ENCODE data around the gene FAM228A. TPM values are rescaled to one million over a fixed set of nuclear protein-coding genes. Genes with fewer than 3 reads are reported as not detected.

Gene FAM228A
- total RNA-seq, 6 donors from 2014 or later: 0.17 to 3.1 (median 1.6) TPM

- ATAC-seq (ENCODE audit: low FRiP score in 2 of 2) (peak in 1 of 2 donors; percentile 40), DNase-seq (peak in 1 of 2 donors; percentile 39)
- H3K27ac ChIP-seq: no peak overlapping the region
- no peaks in the 10 kb centered on the region for H3K36me3 ChIP-seq
- no peaks in the 10 kb centered on the region for H3K9me3 ChIP-seq
- H3K4me1 ChIP-seq: no peaks in the 10 kb centered on the region
- H3K27me3 ChIP-seq: no peaks in the 10 kb centered on the region
- WGBS, 2 donors: 64 to 78% methylated on average over 17 of the region's 17 CpGs
- TF ChIP-seq POLR2AphosphoS5 (IDR thresholded peaks at IDR 0.05): no peak
- TF ChIP-seq EP300 (IDR thresholded peaks at IDR 0.05): no peak
- TF ChIP-seq POLR2A (IDR thresholded peaks at IDR 0.05): no peak
- TF ChIP-seq, protein P1, sequence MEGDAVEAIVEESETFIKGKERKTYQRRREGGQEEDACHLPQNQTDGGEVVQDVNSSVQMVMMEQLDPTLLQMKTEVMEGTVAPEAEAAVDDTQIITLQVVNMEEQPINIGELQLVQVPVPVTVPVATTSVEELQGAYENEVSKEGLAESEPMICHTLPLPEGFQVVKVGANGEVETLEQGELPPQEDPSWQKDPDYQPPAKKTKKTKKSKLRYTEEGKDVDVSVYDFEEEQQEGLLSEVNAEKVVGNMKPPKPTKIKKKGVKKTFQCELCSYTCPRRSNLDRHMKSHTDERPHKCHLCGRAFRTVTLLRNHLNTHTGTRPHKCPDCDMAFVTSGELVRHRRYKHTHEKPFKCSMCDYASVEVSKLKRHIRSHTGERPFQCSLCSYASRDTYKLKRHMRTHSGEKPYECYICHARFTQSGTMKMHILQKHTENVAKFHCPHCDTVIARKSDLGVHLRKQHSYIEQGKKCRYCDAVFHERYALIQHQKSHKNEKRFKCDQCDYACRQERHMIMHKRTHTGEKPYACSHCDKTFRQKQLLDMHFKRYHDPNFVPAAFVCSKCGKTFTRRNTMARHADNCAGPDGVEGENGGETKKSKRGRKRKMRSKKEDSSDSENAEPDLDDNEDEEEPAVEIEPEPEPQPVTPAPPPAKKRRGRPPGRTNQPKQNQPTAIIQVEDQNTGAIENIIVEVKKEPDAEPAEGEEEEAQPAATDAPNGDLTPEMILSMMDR (IDR thresholded peaks at IDR 0.05): no peak
- H3K4me3 ChIP-seq: peak overlapping the region in 2 of 4 donors; percentile 14 to 21
Observed at GRCh38 chr2:24175631-24176187, 856 bp downstream of the FAM228A start.

DNA sequence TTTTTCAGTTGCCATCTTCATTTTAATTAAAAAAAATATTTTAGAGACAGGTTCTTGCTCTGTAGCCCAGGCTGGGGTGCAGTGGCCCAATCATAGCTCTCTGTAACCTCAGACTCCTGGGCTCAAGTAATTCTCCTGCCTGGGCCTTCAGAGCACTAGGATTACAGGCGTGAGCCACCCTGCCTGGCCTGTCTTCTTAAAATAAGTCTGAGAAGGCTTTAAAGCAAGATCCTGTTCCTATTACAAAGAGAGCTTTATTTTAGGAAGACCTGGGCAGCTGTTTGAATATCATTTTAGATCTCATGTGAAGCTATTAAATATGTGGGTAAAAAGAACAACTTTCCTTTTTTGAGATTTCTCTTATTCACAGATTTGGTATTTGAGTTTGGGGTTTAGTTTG is 1.5 kb downstream of the FAM228A start:
- Histone ChIP-seq H3K4me1 (no peaks in the 10 kb centered on the region), H3K36me3 (no peaks in the 10 kb centered on the region), H3K27ac (no peak overlapping the region), H3K4me3 (no peak overlapping the region), H3K9me3 (no peaks in the 10 kb centered on the region), H3K27me3 (no peaks in the 10 kb centered on the region)
- no peak for ATAC-seq (ENCODE audit: low FRiP score in 2 of 2)
- WGBS, 2 donors: 89 to 100% methylated on average over 1 of the region's 1 CpG
- TF ChIP-seq POLR2A (IDR thresholded peaks at IDR 0.05) (no peak), POLR2AphosphoS5 (IDR thresholded peaks at IDR 0.05) (no peak), EP300 (IDR thresholded peaks at IDR 0.05) (no peak)
- TF ChIP-seq, protein P1 (IDR thresholded peaks at IDR 0.05): no peak
- no peak for DNase-seq

- TF ChIP-seq POLR2A (IDR thresholded peaks at IDR 0.05): no peak
- no peak for TF ChIP-seq EP300 (IDR thresholded peaks at IDR 0.05)
- TF ChIP-seq, protein P1 (IDR thresholded peaks at IDR 0.05): no peak
- TF ChIP-seq POLR2AphosphoS5 (IDR thresholded peaks at IDR 0.05): no peak
- H3K36me3 ChIP-seq: no peaks in the 10 kb centered on the region
- no peak overlapping the region for H3K4me3 ChIP-seq
- H3K27me3 ChIP-seq: no peaks in the 10 kb centered on the region
- H3K4me1 ChIP-seq: peaks cover 0 to 8% (median 4%) of the 10 kb centered on the region in 4 donors
- no peak overlapping the region for H3K27ac ChIP-seq
- DNase-seq: no peak
- no peak for ATAC-seq (ENCODE audit: low FRiP score in 2 of 2)
- H3K9me3 ChIP-seq: no peaks in the 10 kb centered on the region
Observed at GRCh38 chr2:24179683-24180082, 4.8 kb downstream of the FAM228A start.

DNA sequence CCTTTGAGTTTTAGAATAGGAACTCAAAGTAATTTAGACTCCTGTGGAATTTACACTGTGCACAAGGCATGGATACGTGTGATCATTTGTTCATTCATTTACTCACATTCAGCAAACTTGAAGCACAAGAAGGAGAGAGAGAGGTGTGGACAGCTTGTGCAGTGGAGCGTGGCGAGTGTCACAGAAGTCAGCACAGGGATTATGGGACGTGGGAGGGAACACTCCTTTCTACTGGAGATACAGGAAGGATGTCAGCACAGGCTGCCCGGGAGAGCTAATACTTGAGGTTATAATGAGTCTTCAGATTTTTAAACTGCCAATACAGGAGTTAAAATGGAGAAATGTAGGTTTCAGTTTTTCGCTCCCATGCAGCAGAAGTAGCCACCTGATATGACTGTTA is 7.0 kb downstream of the FAM228A start:
- Histone ChIP-seq H3K4me1 (peaks cover 0 to 8% (median 4%) of the 10 kb centered on the region in 4 donors), H3K4me3 (no peak overlapping the region), H3K36me3 (no peaks in the 10 kb centered on the region), H3K9me3 (no peaks in the 10 kb centered on the region), H3K27ac (no peak overlapping the region), H3K27me3 (no peaks in the 10 kb centered on the region)
- DNase-seq: no peak
- TF ChIP-seq POLR2A (IDR thresholded peaks at IDR 0.05) (no peak), EP300 (IDR thresholded peaks at IDR 0.05) (no peak), POLR2AphosphoS5 (IDR thresholded peaks at IDR 0.05) (no peak)
- TF ChIP-seq, protein P1 (IDR thresholded peaks at IDR 0.05): no peak
- no peak for ATAC-seq (ENCODE audit: low FRiP score in 2 of 2)
- 72 to 74% methylated on average over 6 of the region's 6 CpGs for WGBS, 2 donors

DNA sequence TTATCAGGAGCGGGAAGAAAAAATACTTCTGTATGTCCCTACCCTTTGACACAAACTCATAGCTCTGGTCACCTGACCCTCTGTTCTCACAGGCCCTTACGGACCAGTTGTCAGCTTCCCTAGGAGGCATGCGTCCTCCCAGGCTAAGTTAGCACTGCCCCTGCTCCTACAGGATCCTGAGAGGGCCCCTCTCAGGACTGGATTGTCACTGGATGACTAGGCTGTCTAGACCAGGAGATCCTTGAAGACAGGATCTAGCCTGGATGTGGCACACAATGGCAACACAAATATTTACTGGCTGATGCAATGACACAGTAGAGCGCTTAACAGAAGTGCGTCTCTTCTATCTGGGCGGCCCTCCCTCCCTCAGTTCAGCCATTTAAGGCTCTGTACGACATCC is 7.7 kb downstream of the FAM228A start:
- no peaks in the 10 kb centered on the region for H3K27me3 ChIP-seq
- peak in 1 of 2 donors; percentile 56 for ATAC-seq (ENCODE audit: low FRiP score in 2 of 2)

More for the DNA sequence above, 7.7 kb downstream of the FAM228A start:
- Histone ChIP-seq H3K4me3 (no peak overlapping the region), H3K27ac (peak overlapping the region in 3 of 4 donors; percentile 11 to 50 (median 40)), H3K9me3 (no peaks in the 10 kb centered on the region), H3K4me1 (peaks cover 0 to 8% (median 4%) of the 10 kb centered on the region in 4 donors), H3K36me3 (no peaks in the 10 kb centered on the region)
- no peak for TF ChIP-seq POLR2A (IDR thresholded peaks at IDR 0.05)
- TF ChIP-seq, protein P1 (IDR thresholded peaks at IDR 0.05): no peak
- no peak for TF ChIP-seq POLR2AphosphoS5 (IDR thresholded peaks at IDR 0.05)
- TF ChIP-seq EP300 (IDR thresholded peaks at IDR 0.05): no peak
- 82 to 87% methylated on average over 7 of the region's 7 CpGs for WGBS, 2 donors
- no peak for DNase-seq
